Activated naive CD8-positive, alpha-beta T cell treated with anti-CD3 and anti-CD28 coated beads, Interleukin-2, amount 10 ng/mL, durations not matched to agents 7 days and 5 days (primary cell): ENCODE results near the gene MRM2. TPM values are rescaled to one million over a fixed set of nuclear protein-coding genes. Genes with fewer than 3 reads are reported as not detected.

ENCODE experiments used
- ATAC-seq: fragments of 150-1000 bp; cut with Tn5 transposase; one replicate; pipeline ENCODE4 v1.10.0; 2021; ENCODE audit warnings: low read depth, moderate library complexity
- POLR2A ChIA-PET: fragments of 350-600 bp; sonication (Branson Sonifier 250); formaldehyde crosslinking; loops from one replicate; lab custom pipeline; 2021; ENCODE audit warnings: antibody characterized with exemption; lab: Charles Lee
- DNase-seq: peaks from one replicate; pipeline ENCODE4 v3.0.0; 2021
- H3K27ac Mint-ChIP-seq: one replicate; pipeline ENCODE4 v1.8.0; 2022; ENCODE audit warnings: mild to moderate bottlenecking, mixed read lengths
- H3K27me3 Mint-ChIP-seq: one replicate; pipeline ENCODE4 v1.8.0; 2022; ENCODE audit warnings: mild to moderate bottlenecking, moderate library complexity, mixed read lengths
- H3K36me3 Mint-ChIP-seq: one replicate; pipeline ENCODE4 v1.8.0; 2021; ENCODE audit warnings: mild to moderate bottlenecking, mixed read lengths
- H3K4me1 Mint-ChIP-seq: one replicate; pipeline ENCODE4 v1.8.0; 2021; ENCODE audit warnings: mixed read lengths
- H3K4me3 Mint-ChIP-seq: one replicate; pipeline ENCODE4 v1.8.0; 2022; ENCODE audit warnings: mild to moderate bottlenecking, moderate library complexity, mixed read lengths
- H3K9me3 Mint-ChIP-seq: one replicate; pipeline ENCODE4 v1.8.0; 2021; ENCODE audit warnings: mixed read lengths
- total RNA-seq, 2 experiments: library from RNA; stranded (reverse); gene quantifications; one replicate each; pipeline ENCODE4 v1.2.3, GENCODE V29; 2021

The MRM2 gene
- total RNA-seq = 10 to 100 TPM; 27.4 to 29.3 TPM

DNA sequence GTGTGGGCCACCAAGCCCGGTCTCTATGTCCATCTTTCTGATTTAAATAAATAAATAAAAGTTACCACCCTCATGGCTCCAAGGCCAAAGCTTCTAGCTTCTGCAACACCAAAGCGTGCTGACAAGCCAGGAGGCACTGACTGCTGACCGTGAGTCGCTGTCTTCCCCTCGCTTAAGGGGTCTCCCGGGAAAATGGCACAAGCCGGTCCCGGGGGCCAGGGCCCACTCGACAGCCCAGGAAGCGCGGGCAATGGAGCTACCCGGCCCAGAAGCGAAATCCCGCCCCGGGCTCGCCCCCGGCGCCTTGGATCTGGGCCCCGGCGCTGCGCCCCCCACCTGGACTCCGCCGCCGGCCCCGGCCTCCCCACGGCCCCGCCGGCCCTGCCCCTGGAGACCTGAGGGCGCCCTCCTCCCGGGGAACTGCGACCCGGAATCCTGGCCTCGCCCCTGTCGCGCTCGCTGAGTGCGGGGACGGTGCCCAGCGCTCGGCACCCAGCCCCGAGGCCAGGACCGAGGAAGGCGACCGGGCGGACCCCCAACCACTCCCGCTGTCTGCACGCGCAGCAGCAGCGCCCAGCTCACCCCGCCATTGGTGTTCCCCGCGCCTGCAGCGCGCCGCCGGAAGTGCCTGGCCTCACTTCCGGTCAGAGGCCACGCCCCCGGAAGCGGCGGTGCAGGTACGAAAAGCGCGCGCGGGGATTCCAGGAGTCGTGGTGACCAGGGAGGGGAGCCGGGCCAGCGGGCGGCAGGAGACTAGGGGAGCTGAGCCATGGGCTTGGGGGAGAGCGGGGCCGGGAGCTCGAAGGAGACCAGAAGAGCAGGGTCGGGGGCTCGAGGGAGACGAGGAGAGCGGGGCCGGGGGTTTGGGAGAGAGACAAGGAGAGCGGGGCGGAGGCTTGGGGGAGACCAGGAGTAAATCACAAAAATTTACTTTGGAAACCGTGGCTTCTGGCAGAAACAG, at the start of gene MRM2, which contains the start of gene NUDT1:
MRM2 (minus strand) TSS at position 626 of the 961 bp plus-strand sequence; CDS start at position 590, 36 bp downstream.
NUDT1 (plus strand) TSS at position 647 of the 961 bp plus-strand sequence. CDS start 2,349 bp downstream, outside the sequence.
- peak; percentile 86 for DNase-seq
- ATAC-seq = peak; percentile 80
- Mint-ChIP-seq H3K9me3 (no peaks in the 10 kb centered on the region), H3K27ac (peak within 1 kb of the TSS; percentile 94), H3K4me3 (peak within 1 kb of the TSS; percentile 99), H3K4me1 (peaks cover 24% of the 10 kb centered on the region), H3K27me3 (no peaks in the 10 kb centered on the region), H3K36me3 (peaks cover 15% of the 10 kb centered on the region)
- POLR2A ChIA-PET = interaction anchor here (0.5 to 3.0 kb wide), 9 partner anchors 9 to 871 kb away, joined by 3 to 21 read pairs (median 4); partner anchors contain the start of genes CHST12, EIF3B, MAD1L1 and SNX8

DNA sequence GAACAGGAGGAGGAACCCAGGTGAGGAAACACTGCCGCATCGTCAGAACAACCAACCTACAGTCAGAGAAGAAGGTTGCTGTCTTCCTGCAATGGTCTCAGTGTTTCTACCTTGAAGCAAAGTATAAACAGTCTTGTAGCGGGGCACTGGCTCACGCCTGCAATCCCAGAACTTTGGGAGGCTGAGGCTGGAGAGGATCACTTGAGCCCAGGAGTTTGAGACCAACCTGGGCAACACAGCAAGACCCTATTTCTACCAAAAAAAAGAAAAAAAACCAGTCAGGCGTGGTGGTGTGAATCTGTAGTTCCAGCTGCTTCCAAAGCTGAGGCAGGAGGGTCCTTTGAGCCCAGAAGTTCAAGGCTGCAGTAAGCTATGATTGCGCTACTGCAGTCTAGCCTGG, 48.9 kb upstream of the MRM2 start:
- POLR2A ChIA-PET = interaction anchor here (1.4 kb wide), 1 partner anchor 10 kb away, joined by 3 read pairs; no protein-coding TSS in a partner anchor

DNA sequence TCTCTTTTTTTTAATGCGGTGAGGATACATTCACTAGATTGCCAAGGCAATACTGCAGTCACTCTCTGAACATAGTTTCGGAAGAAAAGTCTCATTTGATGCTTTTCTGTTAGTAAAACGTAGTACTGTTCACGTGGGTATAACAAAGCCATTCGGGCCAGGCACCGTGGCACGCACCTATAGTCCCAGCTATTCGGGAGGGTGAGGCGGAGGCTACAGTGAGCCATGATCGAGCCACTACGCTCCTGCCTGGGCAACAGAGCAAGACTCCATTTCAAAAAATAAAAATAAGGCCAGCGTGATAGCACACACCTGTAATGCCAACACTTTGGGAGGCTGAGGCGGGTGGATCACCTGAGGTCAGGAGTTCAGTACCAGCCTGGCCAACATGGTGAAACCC, 47.6 kb upstream of the MRM2 start:
- POLR2A ChIA-PET = no interaction called here
- no peaks in the 10 kb centered on the region for H3K9me3 Mint-ChIP-seq

More for the DNA sequence above, 48.9 kb upstream of the MRM2 start:
- H3K4me1 Mint-ChIP-seq = no peaks in the 10 kb centered on the region
- no peaks in the 10 kb centered on the region for H3K9me3 Mint-ChIP-seq
- DNase-seq (no peak), ATAC-seq (no peak)
- no peaks in the 10 kb centered on the region for H3K27me3 Mint-ChIP-seq
- no peak overlapping the region for H3K4me3 Mint-ChIP-seq
- no peak overlapping the region for H3K27ac Mint-ChIP-seq
- peaks cover 2% of the 10 kb centered on the region for H3K36me3 Mint-ChIP-seq

DNA sequence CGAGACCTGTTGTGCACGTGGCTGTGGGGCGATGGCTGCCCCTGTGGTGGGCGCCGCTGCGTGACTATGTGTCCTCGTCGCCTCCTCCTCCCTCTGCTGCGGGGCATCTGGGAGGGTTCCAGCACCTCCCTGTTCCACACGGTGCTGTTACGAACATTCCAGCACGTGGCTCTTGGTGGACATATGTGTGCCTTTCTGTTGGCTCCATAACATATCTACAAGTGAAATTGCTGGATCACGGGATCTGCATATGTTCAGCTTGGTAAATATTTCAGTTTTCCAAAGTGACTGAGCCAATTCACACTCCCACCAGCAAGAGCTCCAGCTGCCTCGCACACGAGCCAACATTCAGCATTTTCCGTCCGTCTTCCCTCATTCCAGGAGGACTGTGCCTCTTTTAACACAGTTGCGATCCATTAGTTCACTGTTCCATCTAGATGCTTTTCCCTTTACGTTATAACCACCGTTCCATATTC, 47.1 kb upstream of the MRM2 start:
- Mint-ChIP-seq H3K4me3 (no peak overlapping the region), H3K9me3 (no peaks in the 10 kb centered on the region)

More for the DNA sequence above, 47.6 kb upstream of the MRM2 start:
- Mint-ChIP-seq H3K4me1 (no peaks in the 10 kb centered on the region), H3K4me3 (no peak overlapping the region), H3K27me3 (no peaks in the 10 kb centered on the region), H3K27ac (no peak overlapping the region), H3K36me3 (no peaks in the 10 kb centered on the region)
- ATAC-seq (no peak), DNase-seq (no peak)

DNA sequence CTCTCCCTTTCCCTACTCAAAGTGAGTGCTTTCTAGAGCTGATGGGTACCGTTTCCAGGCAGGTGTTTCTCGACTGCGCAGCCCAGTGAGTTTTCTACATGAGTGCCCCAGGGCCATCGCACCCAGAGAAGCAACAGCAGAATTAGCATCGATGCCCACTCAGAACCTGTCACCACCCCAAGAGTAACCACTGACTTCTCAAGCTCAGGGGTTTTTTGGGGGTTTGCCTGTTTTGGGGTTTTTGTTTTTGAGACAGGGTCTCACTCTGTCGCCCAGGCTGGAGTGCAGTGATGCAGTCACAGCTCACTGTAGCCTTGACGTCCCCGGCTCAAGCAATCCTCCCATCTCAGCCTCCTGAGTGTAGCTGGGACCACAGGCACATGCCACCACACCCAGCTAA, 46.5 kb upstream of the MRM2 start:
- DNase-seq (no peak), ATAC-seq (no peak)
- Mint-ChIP-seq H3K36me3 (no peaks in the 10 kb centered on the region), H3K27me3 (no peaks in the 10 kb centered on the region), H3K27ac (no peak overlapping the region), H3K4me1 (no peaks in the 10 kb centered on the region), H3K4me3 (no peak overlapping the region), H3K9me3 (no peaks in the 10 kb centered on the region)
- POLR2A ChIA-PET = interaction anchor here (0.6 kb wide), 1 partner anchor 168 kb away, joined by 4 read pairs; no protein-coding TSS in a partner anchor

More for the DNA sequence above, 47.1 kb upstream of the MRM2 start:
- H3K36me3 Mint-ChIP-seq = no peaks in the 10 kb centered on the region
- no peak for ATAC-seq
- no peaks in the 10 kb centered on the region for H3K4me1 Mint-ChIP-seq
- no peaks in the 10 kb centered on the region for H3K27me3 Mint-ChIP-seq
- no peak overlapping the region for H3K27ac Mint-ChIP-seq
- POLR2A ChIA-PET = interaction anchor here (0.6 kb wide), 1 partner anchor 168 kb away, joined by 4 read pairs; no protein-coding TSS in a partner anchor
- DNase-seq = no peak

DNA sequence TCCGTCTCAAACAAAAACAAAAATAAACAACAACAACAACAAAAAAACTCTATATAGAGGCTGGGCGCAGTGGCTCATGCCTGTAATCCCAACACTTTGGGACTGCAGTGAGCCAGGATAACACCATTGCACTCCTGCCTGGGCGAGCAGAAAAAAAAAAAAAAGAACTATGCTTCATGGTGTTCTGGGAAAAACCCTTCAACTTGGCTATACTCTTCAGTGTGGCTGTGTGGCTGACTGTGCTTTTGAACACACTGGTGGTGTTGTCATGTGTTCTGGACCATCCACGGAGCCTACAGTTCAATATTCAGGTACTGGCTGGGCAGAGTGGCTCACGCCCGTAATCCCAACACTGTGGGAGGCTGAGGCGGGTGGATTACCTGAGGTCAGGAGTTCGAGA, 45.7 kb upstream of the MRM2 start:
- POLR2A ChIA-PET = no interaction called here
- H3K4me3 Mint-ChIP-seq = no peak overlapping the region
- ATAC-seq (no peak), DNase-seq (no peak)
- H3K27me3 Mint-ChIP-seq = no peaks in the 10 kb centered on the region
- H3K9me3 Mint-ChIP-seq = no peaks in the 10 kb centered on the region
- H3K27ac Mint-ChIP-seq = no peak overlapping the region
- no peaks in the 10 kb centered on the region for H3K36me3 Mint-ChIP-seq
- H3K4me1 Mint-ChIP-seq = no peaks in the 10 kb centered on the region

DNA sequence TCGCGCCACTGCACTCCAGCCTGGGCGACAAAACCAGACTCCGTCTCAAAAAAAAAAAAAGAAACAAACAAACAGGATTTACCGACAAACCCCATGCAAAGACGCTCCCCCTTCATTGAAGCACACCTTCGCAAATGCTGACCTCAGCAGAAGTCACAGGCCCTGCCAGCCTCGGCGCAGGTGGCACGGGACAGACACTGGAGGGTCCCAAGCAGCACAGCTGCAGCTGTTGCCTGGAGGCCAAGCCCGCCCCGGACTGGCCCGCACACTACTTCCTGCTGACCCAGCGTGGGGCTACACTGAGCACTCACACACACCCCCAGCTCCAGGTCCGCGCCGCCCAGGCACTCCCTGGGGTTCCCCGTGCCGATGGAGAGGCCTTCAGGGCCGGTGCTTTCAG, 41.1 kb upstream of the MRM2 start:
- no peak overlapping the region for H3K4me3 Mint-ChIP-seq
- H3K27ac Mint-ChIP-seq = no peak overlapping the region
- peaks cover 7% of the 10 kb centered on the region for H3K4me1 Mint-ChIP-seq
- no peaks in the 10 kb centered on the region for H3K36me3 Mint-ChIP-seq
- no peaks in the 10 kb centered on the region for H3K27me3 Mint-ChIP-seq
- POLR2A ChIA-PET = no interaction called here
- DNase-seq (no peak), ATAC-seq (no peak)
- no peaks in the 10 kb centered on the region for H3K9me3 Mint-ChIP-seq

DNA sequence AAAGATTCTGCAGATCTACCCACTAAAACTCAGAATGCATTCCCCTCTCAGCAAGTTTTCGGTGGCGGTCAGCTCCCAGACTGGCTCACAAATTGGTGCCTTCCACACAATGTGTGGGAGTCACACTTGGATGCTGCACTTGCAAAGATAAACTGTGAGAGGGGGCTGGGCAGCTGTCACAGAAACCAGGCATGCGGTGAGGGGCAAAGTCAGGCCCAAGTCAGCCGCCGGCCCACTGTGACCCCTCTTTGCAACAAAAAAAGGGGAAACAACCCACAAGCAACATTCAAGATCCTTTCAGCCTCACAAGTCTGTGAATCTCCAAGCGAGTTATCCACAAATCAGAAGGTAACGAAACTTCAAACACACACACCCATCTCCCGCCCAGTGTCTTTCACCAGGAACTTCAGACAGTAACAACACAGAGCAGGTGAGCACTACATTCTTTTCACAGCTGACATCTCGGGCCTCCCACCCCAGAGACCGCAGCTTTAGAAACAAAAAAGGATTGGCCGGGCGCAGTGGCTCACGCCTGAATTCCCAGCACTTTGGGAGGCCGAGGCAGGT, 40.3 kb upstream of the MRM2 start:
- Mint-ChIP-seq H3K36me3 (no peaks in the 10 kb centered on the region), H3K27me3 (no peaks in the 10 kb centered on the region), H3K27ac (no peak overlapping the region), H3K4me3 (no peak overlapping the region), H3K9me3 (no peaks in the 10 kb centered on the region), H3K4me1 (peaks cover 7% of the 10 kb centered on the region)
- POLR2A ChIA-PET = no interaction called here
- ATAC-seq = no peak
- DNase-seq = no peak

DNA sequence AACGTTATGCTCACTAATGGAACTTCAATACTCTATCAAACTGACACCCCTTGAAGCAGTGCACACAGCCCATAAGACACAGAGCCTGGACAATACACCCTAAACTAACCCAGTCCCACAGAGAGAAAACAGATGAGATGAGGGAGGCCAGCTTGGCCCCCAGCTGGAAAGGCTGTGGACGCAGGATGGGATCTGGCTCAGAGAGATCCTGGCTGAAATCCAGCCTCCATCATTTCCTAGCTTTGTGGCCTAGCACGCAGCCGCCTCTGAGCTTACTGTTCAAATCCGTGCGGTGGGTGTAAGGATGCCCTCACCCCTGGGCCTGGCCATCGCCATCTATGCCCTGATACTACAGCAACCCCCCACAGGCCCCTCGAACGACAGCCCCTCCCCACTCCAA, 39.5 kb upstream of the MRM2 start:
- POLR2A ChIA-PET = no interaction called here
- ATAC-seq (no peak), DNase-seq (no peak)
- no peak overlapping the region for H3K27ac Mint-ChIP-seq
- H3K4me1 Mint-ChIP-seq = peaks cover 7% of the 10 kb centered on the region
- no peak overlapping the region for H3K4me3 Mint-ChIP-seq
- H3K36me3 Mint-ChIP-seq = no peaks in the 10 kb centered on the region
- H3K9me3 Mint-ChIP-seq = no peaks in the 10 kb centered on the region
- no peaks in the 10 kb centered on the region for H3K27me3 Mint-ChIP-seq

DNA sequence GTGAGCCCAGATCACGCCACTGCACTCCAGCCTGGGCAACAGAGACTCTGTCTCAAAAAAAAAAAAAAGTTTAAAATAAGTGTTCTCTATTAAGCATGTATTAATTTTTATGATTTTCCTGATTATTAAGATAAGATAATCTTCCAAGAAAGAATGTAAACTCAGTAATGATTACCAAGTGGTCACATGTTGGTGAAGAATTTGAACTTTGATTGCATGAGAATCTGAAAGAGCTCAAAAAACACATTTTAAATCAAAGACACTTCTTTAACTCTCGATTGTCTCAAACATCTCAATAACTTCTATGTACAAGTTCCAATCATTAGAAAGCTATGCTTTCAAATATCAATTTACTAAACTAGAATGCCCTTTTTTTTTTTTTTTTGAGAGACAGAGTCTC, 38.4 kb upstream of the MRM2 start:
- POLR2A ChIA-PET = interaction anchor here (1.0 kb wide), 1 partner anchor 11 kb away, joined by 3 read pairs; no protein-coding TSS in a partner anchor
- Mint-ChIP-seq H3K36me3 (no peaks in the 10 kb centered on the region), H3K27me3 (no peaks in the 10 kb centered on the region), H3K27ac (no peak overlapping the region), H3K4me3 (no peak overlapping the region), H3K4me1 (peaks cover 7% of the 10 kb centered on the region), H3K9me3 (no peaks in the 10 kb centered on the region)
- ATAC-seq = no peak
- no peak for DNase-seq

DNA sequence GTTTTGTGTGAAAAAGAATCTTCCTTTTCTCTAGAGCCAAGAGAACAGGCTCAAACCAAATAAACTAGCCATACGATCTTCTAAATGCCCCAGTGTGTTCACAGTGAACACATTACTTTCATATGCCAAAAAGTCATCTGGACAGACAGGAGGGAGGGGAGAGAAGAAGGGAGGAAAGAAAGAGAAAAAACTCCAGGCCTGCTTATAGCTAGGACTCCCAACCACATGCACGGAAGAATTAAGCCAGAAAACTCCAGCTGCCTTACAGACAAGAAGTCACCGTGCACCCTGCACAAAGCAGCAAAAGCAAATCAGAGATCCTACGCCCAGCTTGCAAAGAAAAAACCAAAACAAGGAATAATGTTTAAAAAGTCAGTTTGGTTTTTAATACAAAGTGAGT, 37.9 kb upstream of the MRM2 start:
- no peak for ATAC-seq
- no peak overlapping the region for H3K4me3 Mint-ChIP-seq
- no peaks in the 10 kb centered on the region for H3K9me3 Mint-ChIP-seq
- no peaks in the 10 kb centered on the region for H3K27me3 Mint-ChIP-seq
- no peaks in the 10 kb centered on the region for H3K36me3 Mint-ChIP-seq
- DNase-seq = no peak
- peaks cover 7% of the 10 kb centered on the region for H3K4me1 Mint-ChIP-seq
- no peak overlapping the region for H3K27ac Mint-ChIP-seq
- POLR2A ChIA-PET = interaction anchor here (1.0 kb wide), 1 partner anchor 12 kb away, joined by 3 read pairs; no protein-coding TSS in a partner anchor

DNA sequence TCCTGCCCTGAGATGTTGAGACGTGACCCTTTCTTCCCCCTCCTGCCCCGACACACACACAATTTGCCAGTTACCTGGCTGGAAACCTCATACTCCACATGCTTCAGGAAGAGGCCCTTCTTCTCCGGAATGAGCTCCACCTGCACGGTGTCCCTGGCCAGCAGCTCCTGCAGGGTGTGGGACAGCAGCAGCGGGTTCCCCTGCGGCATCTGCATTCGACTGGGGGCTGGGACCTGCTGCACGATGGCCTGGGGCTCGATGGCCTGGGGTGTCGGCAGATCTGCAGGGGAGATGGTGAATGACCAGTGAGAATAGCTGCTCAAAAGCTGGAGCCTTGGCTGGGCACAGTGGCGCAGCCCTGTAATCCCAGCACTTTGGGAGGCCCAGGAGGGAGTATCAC, 36.0 kb upstream of the MRM2 start:
- H3K9me3 Mint-ChIP-seq = no peaks in the 10 kb centered on the region
- POLR2A ChIA-PET = no interaction called here
- DNase-seq = no peak
- H3K27me3 Mint-ChIP-seq = no peaks in the 10 kb centered on the region
- H3K4me3 Mint-ChIP-seq = no peak overlapping the region
- H3K4me1 Mint-ChIP-seq = peaks cover 7% of the 10 kb centered on the region
- no peaks in the 10 kb centered on the region for H3K36me3 Mint-ChIP-seq
- no peak for ATAC-seq
- no peak overlapping the region for H3K27ac Mint-ChIP-seq

DNA sequence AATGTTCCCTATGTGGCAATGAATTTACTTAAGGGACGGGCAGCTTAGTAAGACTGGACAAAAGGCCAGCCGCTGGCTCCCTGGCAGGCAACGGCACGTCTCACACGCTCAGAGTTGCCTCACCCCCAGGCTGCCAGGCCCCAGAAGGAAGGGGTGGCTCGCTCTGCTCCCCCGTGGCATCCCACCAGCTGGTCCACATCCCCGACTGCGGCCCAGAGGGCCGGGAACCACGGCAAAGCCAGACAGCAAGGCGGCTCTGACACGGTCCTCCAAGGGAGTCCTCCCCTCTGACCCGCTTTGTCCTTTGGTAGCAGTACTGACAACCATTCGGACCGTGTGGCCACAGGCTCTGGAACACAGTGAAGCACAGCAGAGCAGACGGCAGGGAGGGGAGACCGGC, 34.1 kb upstream of the MRM2 start:
- Mint-ChIP-seq H3K27me3 (no peaks in the 10 kb centered on the region), H3K9me3 (no peaks in the 10 kb centered on the region), H3K36me3 (peaks cover 3% of the 10 kb centered on the region), H3K27ac (no peak overlapping the region), H3K4me3 (no peak overlapping the region), H3K4me1 (peaks cover 7% of the 10 kb centered on the region)
- no peak for DNase-seq
- no peak for ATAC-seq
- POLR2A ChIA-PET = no interaction called here
